OCI-LY7 (cell line): ENCODE measurements around the gene RAD51B. TPM values are rescaled to one million over a fixed set of nuclear protein-coding genes. Genes with fewer than 3 reads are reported as not detected.

Experiments used
- BruUV-seq: library from RNA; stranded (reverse); fragments of 400-500 nt; replicated peaks from 2 replicates; lab custom pipeline; 2021; lab: Mats Ljungman, UMichigan
- CTCF ChIA-PET: fragments of 300-600 bp; sonication (Branson Sonifier 250); formaldehyde crosslinking; loops from one replicate; lab custom pipeline; 2022; ENCODE audit warnings: antibody characterized with exemption; ENCODE audit not compliant: unreplicated experiment; lab: Charles Lee
- POLR2A ChIA-PET: fragments of 300-600 bp; sonication (Branson Sonifier 250); formaldehyde crosslinking; loops from one replicate; lab custom pipeline; 2022; ENCODE audit warnings: antibody characterized with exemption; lab: Charles Lee
- DNase-seq: peaks from one replicate; pipeline ENCODE4 v3.0.0-alpha.2; 2015; ENCODE audit warnings: low spot score
- H2AFZ ChIP-seq: fragments of 200-600 bp; sonication (generic), shearing (Covaris generic); 2 replicates; pipeline ENCODE4 v1.6.1; 2014; ENCODE audit warnings: mild to moderate bottlenecking, antibody characterized with exemption, low read length, moderate library complexity
- H3K27ac ChIP-seq: fragments of 200-600 bp; sonication (generic); 2 replicates; pipeline ENCODE4 v1.5.1; 2014; ENCODE audit warnings: mixed run types, low read depth, mild to moderate bottlenecking, moderate library complexity, low read length, inconsistent platforms; ENCODE audit not compliant: poor library complexity, severe bottlenecking
- H3K36me3 ChIP-seq: fragments of 200-600 bp; sonication (generic); 2 replicates; pipeline ENCODE4 v1.6.1; 2014; ENCODE audit warnings: mild to moderate bottlenecking, antibody characterized with exemption, low read length, moderate library complexity, mixed read lengths; ENCODE audit not compliant: insufficient read depth
- H3K4me1 ChIP-seq: fragments of 200-600 bp; sonication (generic); 2 replicates; pipeline ENCODE4 v1.5.1; 2014; ENCODE audit warnings: mild to moderate bottlenecking, low read length; ENCODE audit not compliant: insufficient read depth, poor library complexity, severe bottlenecking
- H3K4me2 ChIP-seq: fragments of 200-600 bp; sonication (generic); 2 replicates; pipeline ENCODE4 v1.6.1; 2014; ENCODE audit warnings: mild to moderate bottlenecking, low read length
- H3K4me3 ChIP-seq: fragments of 200-600 bp; sonication (generic); 2 replicates; pipeline ENCODE4 v1.5.1; 2014; ENCODE audit warnings: mild to moderate bottlenecking, low read depth, low read length; ENCODE audit not compliant: poor library complexity, severe bottlenecking
- H3K79me2 ChIP-seq: fragments of 200-600 bp; sonication (generic); 2 replicates; pipeline ENCODE4 v1.6.1; 2016; ENCODE audit warnings: low read depth, mild to moderate bottlenecking, low read length, moderate library complexity, mixed read lengths; ENCODE audit not compliant: insufficient read depth
- H3K9me2 ChIP-seq: fragments of 200-600 bp; sonication (generic); 2 replicates; pipeline ENCODE4 v1.6.1; 2016; ENCODE audit warnings: mild to moderate bottlenecking, low read length, mixed read lengths; ENCODE audit not compliant: insufficient read depth
- H3K9me3 ChIP-seq: fragments of 200-600 bp; sonication (generic); 2 replicates; pipeline ENCODE4 v1.6.1; 2014; ENCODE audit warnings: mild to moderate bottlenecking, mixed run types, low read length, mixed read lengths
- H4K20me1 ChIP-seq: fragments of 200-600 bp; sonication (generic); 2 replicates; pipeline ENCODE4 v1.6.1; 2014; ENCODE audit warnings: mild to moderate bottlenecking, antibody characterized with exemption, low read length, moderate library complexity, mixed read lengths; ENCODE audit not compliant: insufficient read depth
- CTCF ChIP-seq: fragments of 200-600 bp; sonication (generic); conservative IDR thresholded peaks from 2 replicates; pipeline ENCODE4 v1.5.1; 2014; ENCODE audit warnings: mild to moderate bottlenecking, antibody characterized with exemption, low read length, moderate library complexity, mixed read lengths
- EZH2phosphoT487 ChIP-seq: fragments of 200-600 bp; sonication (generic); IDR thresholded peaks from 2 replicates; pipeline ENCODE4 v1.6.1; 2018; ENCODE audit warnings: low read depth, borderline replicate concordance, mild to moderate bottlenecking, mixed run types, antibody characterized with exemption, low read length, moderate library complexity, mixed read lengths
- intact Hi-C: fragments of 100-400 bp; cut with micrococcal nuclease; formaldehyde crosslinking; loops from one replicate; pipeline ENCODE4 v1.10.0; 2022; ENCODE audit not compliant: unreplicated experiment
- total RNA-seq, 2 experiments: library from RNA; depleted of rRNA in 1 of 2; stranded (reverse); fragments of >200 nt in 1 of 2; shearing (Covaris generic) in 1 of 2; gene quantifications; 2 replicates each; pipeline ENCODE4 v1.2.3, GENCODE V29; 2014 to 2022

The RAD51B gene
- total RNA-seq, 2 experiments from 2014 or later: 41.4 to 89.9 TPM

DNA sequence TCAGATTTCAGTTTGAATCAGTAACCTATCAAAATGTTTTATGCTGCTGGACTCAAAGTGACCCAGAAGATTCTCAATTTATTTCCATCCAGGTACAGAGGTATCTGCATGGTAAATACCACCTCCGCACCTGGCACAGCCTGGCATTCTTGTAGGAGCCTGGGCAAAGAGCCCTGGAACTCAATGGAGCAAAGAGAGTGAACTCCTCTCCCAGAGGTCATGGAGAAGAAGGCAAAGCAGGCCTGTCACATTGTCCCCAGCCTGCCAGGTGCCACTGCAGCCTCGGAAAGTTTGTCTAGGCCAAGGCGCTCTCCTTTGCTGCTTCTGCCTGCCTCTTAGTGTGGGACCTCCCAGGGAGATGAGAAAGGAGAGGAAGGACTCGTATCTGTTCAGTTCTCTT lies 653.5 kb downstream of the RAD51B start:
- H3K27ac ChIP-seq: no peak overlapping the region
- ChIA-PET CTCF (no interaction called here), POLR2A (interaction anchor here (1.4 kb wide), 1 partner anchor 34 kb away, joined by 4 read pairs; no protein-coding TSS in a partner anchor)
- peak; percentile 14 for DNase-seq
- no peaks in the 10 kb centered on the region for H3K79me2 ChIP-seq
- intact Hi-C loops: no loop called here
- H3K4me2 ChIP-seq: no peak overlapping the region
- no peak overlapping the region for H3K4me3 ChIP-seq
- H3K36me3 ChIP-seq: no peaks in the 10 kb centered on the region
- H3K9me2 ChIP-seq: no peaks in the 10 kb centered on the region
- no peaks in the 10 kb centered on the region for H3K9me3 ChIP-seq
- no TSS peak for BruUV-seq
- TF ChIP-seq CTCF: no peak
- no peak for TF ChIP-seq EZH2phosphoT487
- H3K4me1 ChIP-seq: peaks cover 58% of the 10 kb centered on the region
- H2AFZ ChIP-seq: peak overlapping the region; percentile 26
- no peaks in the 10 kb centered on the region for H4K20me1 ChIP-seq

GRCh38 chr14:68473794-68474193 lies 654.2 kb downstream of the RAD51B start:
- intact Hi-C loops: no loop called here
- BruUV-seq: no TSS peak
- POLR2A ChIA-PET: no interaction called here

More at GRCh38 chr14:68473794-68474193, 654.2 kb downstream of the RAD51B start:
- Histone ChIP-seq H2AFZ (peak overlapping the region; percentile 27; the same call in 1 of the 2 replicates), H3K36me3 (no peaks in the 10 kb centered on the region), H3K4me1 (peaks cover 58% of the 10 kb centered on the region), H3K79me2 (no peaks in the 10 kb centered on the region), H4K20me1 (no peaks in the 10 kb centered on the region), H3K27ac (no peak overlapping the region), H3K4me3 (no peak overlapping the region), H3K9me2 (no peaks in the 10 kb centered on the region), H3K4me2 (no peak overlapping the region), H3K9me3 (no peaks in the 10 kb centered on the region)
- no peak for TF ChIP-seq EZH2phosphoT487
- no peak for TF ChIP-seq CTCF
- CTCF ChIA-PET: no interaction called here
- DNase-seq: peak; percentile 66
